ENCODE measurements around the gene KRTAP9-4.

Gene KRTAP9-4

DNA sequence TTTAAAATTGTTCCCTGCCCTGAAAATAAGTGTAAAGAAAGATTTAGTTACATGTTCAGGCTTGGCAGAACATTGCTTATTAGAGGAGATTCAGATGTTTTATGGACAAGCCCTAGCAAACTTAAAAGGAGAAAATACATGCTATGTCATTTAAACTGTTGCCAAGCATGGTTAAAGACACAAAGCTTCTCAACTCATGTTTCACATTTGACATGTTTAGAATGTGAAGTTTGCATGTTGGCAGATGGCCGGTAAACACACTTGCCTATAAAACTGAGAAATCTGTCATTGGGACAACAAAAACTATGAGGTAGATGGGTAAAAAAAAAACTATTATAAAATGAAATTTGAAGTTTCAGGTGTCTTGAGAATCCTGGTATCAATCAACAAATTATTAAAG is 47.4 kb downstream of the KRTAP9-4 start:
- DNase-seq (ENCODE audit: low read depth), result no peak
- H3K4me3 ChIP-seq (replicated peaks; ENCODE audit: low read depth, low read length), result no peak overlapping the region
- TF ChIP-seq, protein P1, sequence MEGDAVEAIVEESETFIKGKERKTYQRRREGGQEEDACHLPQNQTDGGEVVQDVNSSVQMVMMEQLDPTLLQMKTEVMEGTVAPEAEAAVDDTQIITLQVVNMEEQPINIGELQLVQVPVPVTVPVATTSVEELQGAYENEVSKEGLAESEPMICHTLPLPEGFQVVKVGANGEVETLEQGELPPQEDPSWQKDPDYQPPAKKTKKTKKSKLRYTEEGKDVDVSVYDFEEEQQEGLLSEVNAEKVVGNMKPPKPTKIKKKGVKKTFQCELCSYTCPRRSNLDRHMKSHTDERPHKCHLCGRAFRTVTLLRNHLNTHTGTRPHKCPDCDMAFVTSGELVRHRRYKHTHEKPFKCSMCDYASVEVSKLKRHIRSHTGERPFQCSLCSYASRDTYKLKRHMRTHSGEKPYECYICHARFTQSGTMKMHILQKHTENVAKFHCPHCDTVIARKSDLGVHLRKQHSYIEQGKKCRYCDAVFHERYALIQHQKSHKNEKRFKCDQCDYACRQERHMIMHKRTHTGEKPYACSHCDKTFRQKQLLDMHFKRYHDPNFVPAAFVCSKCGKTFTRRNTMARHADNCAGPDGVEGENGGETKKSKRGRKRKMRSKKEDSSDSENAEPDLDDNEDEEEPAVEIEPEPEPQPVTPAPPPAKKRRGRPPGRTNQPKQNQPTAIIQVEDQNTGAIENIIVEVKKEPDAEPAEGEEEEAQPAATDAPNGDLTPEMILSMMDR (IDR thresholded peaks at IDR 0.05; ENCODE audit: low read length, missing control alignments), result no peak

DNA sequence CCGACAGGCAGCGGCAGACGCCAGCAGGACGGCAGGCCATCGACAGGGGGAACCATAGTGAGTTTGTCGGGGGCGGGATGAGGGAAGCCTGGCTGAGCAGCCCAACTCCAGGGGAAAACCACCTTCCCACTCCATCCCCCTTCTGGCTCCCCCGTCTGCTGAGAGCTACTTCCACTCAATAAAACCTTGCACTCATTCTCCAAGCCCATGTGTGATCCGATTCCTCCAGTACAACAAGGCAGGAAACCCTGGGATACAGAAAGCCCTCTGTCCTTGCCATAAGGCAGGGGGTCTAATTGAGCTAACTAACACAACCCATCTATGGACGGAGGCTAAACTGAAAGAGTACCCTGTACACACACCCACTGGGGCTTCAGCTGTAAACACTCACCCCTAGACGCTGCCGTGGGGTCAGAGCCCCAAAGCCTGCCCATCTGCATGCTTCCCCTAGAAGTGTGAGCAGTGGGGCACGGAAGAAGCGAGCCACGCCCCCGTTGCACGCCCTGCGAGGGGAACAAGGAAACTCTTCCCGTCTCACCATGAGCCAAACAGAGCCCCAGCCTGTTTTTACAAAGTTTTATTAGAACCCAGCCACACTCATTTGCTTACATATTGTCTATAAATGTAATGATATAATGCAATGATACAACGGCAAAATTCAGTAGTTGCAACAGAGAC is 49.1 kb downstream of the KRTAP9-4 start:
- no peak overlapping the region for H3K4me3 ChIP-seq (replicated peaks; ENCODE audit: low read depth, low read length)
- DNase-seq (ENCODE audit: low read depth), result no peak
- TF ChIP-seq, protein P1 (IDR thresholded peaks at IDR 0.05; ENCODE audit: low read length, missing control alignments), result no peak

All from fibroblast of pulmonary artery (primary cell).